B cell (primary cell): Measurements from ENCODE around the gene ABHD2.
"Not testable (repeated sequence)": the region's sequence is repeated elsewhere in the genome, so short reads cannot be mapped to it uniquely, and the experiment has no call there.

ENCODE experiments used
- EZH2 ChIP-seq: IDR thresholded peaks from 2 replicates; pipeline ENCODE4 v1.6.1; 2012; ENCODE audit warnings: borderline replicate concordance, low read depth, mild to moderate bottlenecking, moderate library complexity, low read length; ENCODE audit not compliant: insufficient read depth, poor library complexity, severe bottlenecking
- TF ChIP-seq, protein P1 (sequence below): fragments of 200-600 bp; IDR thresholded peaks from one replicate; pipeline ENCODE4 v1.8.0; 2022; ENCODE audit warnings: antibody characterized with exemption, mild to moderate bottlenecking

DNA sequence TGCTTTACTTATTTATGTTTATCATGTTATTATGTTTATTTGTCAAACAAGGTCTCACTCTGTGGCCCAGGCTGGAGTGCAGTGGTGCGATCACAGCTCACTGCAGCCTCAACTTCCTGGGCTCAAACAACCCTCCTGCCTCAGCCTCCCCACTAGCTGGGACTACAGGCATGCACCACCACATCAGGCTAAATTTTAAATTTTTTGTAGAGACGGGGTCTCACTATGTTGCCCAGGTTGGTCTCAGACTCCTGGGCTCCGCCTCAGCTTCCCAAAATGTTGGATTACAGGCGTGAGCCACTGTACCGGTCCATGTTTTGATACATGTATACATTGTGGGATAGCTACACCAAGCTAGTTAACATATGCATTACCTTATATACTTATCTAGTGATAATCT is 1.9 kb upstream of the ABHD2 start:
- TF ChIP-seq, protein P1, sequence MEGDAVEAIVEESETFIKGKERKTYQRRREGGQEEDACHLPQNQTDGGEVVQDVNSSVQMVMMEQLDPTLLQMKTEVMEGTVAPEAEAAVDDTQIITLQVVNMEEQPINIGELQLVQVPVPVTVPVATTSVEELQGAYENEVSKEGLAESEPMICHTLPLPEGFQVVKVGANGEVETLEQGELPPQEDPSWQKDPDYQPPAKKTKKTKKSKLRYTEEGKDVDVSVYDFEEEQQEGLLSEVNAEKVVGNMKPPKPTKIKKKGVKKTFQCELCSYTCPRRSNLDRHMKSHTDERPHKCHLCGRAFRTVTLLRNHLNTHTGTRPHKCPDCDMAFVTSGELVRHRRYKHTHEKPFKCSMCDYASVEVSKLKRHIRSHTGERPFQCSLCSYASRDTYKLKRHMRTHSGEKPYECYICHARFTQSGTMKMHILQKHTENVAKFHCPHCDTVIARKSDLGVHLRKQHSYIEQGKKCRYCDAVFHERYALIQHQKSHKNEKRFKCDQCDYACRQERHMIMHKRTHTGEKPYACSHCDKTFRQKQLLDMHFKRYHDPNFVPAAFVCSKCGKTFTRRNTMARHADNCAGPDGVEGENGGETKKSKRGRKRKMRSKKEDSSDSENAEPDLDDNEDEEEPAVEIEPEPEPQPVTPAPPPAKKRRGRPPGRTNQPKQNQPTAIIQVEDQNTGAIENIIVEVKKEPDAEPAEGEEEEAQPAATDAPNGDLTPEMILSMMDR, result not testable (repeated sequence)
- TF ChIP-seq EZH2, result not testable (repeated sequence)
